Chondrocyte (in vitro differentiated cells): Measurements from ENCODE around the gene HSPG2. TPM values are rescaled to one million over a fixed set of nuclear protein-coding genes. Genes with fewer than 3 reads are reported as not detected.

Source experiments
- DNase-seq: peaks from one replicate; pipeline ENCODE4 v3.0.0; 2021; ENCODE audit warnings: mixed read lengths, low spot score
- H3K27ac Mint-ChIP-seq: one replicate; pipeline ENCODE4 v1.8.0; 2021; ENCODE audit warnings: mild to moderate bottlenecking, moderate library complexity, mixed read lengths; ENCODE audit not compliant: unreplicated experiment
- H3K27me3 Mint-ChIP-seq: 2 replicates; pipeline ENCODE4 v1.8.0; 2021; ENCODE audit warnings: low read depth, mixed read lengths
- H3K36me3 Mint-ChIP-seq: 2 replicates; pipeline ENCODE4 v1.8.0; 2021; ENCODE audit warnings: low read depth, mixed read lengths
- H3K4me1 Mint-ChIP-seq: 2 replicates; pipeline ENCODE4 v1.8.0; 2021; ENCODE audit warnings: low read depth, mild to moderate bottlenecking, mixed read lengths
- H3K4me3 Mint-ChIP-seq: one replicate; pipeline ENCODE4 v1.8.0; 2021; ENCODE audit warnings: mild to moderate bottlenecking, moderate library complexity, mixed read lengths; ENCODE audit not compliant: unreplicated experiment
- H3K9me3 Mint-ChIP-seq: 2 replicates; pipeline ENCODE4 v1.8.0; 2021; ENCODE audit warnings: low read depth, mixed read lengths
- CTCF ChIP-seq: fragments of 200-600 bp; sonication (generic); IDR thresholded peaks from 2 replicates; pipeline ENCODE4 v1.5.0; 2021; ENCODE audit warnings: antibody characterized with exemption, mild to moderate bottlenecking, moderate library complexity
- total RNA-seq: library from RNA; stranded (reverse); gene quantifications from 3 replicates; pipeline ENCODE4 v1.2.1, GENCODE V29; 2021

Gene HSPG2
- total RNA-seq, 1 donor from 2014 or later, result 481 TPM

- peaks cover 45% of the 10 kb centered on the region for H3K36me3 Mint-ChIP-seq
- no peaks in the 10 kb centered on the region for H3K9me3 Mint-ChIP-seq
- no peak for TF ChIP-seq CTCF
- no peak for DNase-seq
- no peaks in the 10 kb centered on the region for H3K4me1 Mint-ChIP-seq
- H3K27ac Mint-ChIP-seq, result no peak overlapping the region
- H3K4me3 Mint-ChIP-seq, result no peak overlapping the region
- H3K27me3 Mint-ChIP-seq, result no peaks in the 10 kb centered on the region
Observed at GRCh38 chr1:21888500-21888899, 48.6 kb downstream of the HSPG2 start.

GRCh38 chr1:21887796-21888195 lies 49.3 kb downstream of the HSPG2 start:
- no peak for DNase-seq
- H3K27me3 Mint-ChIP-seq, result no peaks in the 10 kb centered on the region
- peaks cover 45% of the 10 kb centered on the region for H3K36me3 Mint-ChIP-seq
- no peak for TF ChIP-seq CTCF
- no peak overlapping the region for H3K27ac Mint-ChIP-seq
- H3K4me1 Mint-ChIP-seq, result no peaks in the 10 kb centered on the region
- no peaks in the 10 kb centered on the region for H3K9me3 Mint-ChIP-seq
- no peak overlapping the region for H3K4me3 Mint-ChIP-seq

GRCh38 chr1:21887216-21887736 lies 49.8 kb downstream of the HSPG2 start:
- TF ChIP-seq CTCF, result no peak
- peaks cover 47% of the 10 kb centered on the region for H3K36me3 Mint-ChIP-seq
- no peak overlapping the region for H3K27ac Mint-ChIP-seq
- DNase-seq, result no peak
- H3K27me3 Mint-ChIP-seq, result no peaks in the 10 kb centered on the region
- H3K9me3 Mint-ChIP-seq, result no peaks in the 10 kb centered on the region
- H3K4me1 Mint-ChIP-seq, result no peaks in the 10 kb centered on the region
- no peak overlapping the region for H3K4me3 Mint-ChIP-seq

- Mint-ChIP-seq H3K4me3 (no peak overlapping the region), H3K4me1 (no peaks in the 10 kb centered on the region), H3K9me3 (no peaks in the 10 kb centered on the region), H3K27me3 (no peaks in the 10 kb centered on the region), H3K36me3 (peaks cover 45% of the 10 kb centered on the region), H3K27ac (no peak overlapping the region)
- no peak for TF ChIP-seq CTCF
- DNase-seq, result no peak
Observed at GRCh38 chr1:21886486-21887215, 50.5 kb downstream of the HSPG2 start.

GRCh38 chr1:21885236-21886037 lies 51.7 kb downstream of the HSPG2 start:
- no peaks in the 10 kb centered on the region for H3K27me3 Mint-ChIP-seq
- H3K27ac Mint-ChIP-seq, result no peak overlapping the region
- no peak for DNase-seq
- H3K9me3 Mint-ChIP-seq, result no peaks in the 10 kb centered on the region
- no peaks in the 10 kb centered on the region for H3K4me1 Mint-ChIP-seq
- H3K4me3 Mint-ChIP-seq, result no peak overlapping the region
- peaks cover 48% of the 10 kb centered on the region for H3K36me3 Mint-ChIP-seq
- no peak for TF ChIP-seq CTCF
